H9 (cell line): ENCODE measurements around the gene SCRN2. TPM values are rescaled to one million over a fixed set of nuclear protein-coding genes. Genes with fewer than 3 reads are reported as not detected.

ENCODE experiments used
- DNase-seq: peaks from one replicate; pipeline ENCODE4 v3.0.0-alpha.2; 2017
- H2AFZ ChIP-seq: one replicate; pipeline ENCODE4 v1.6.1; 2013; ENCODE audit warnings: mild to moderate bottlenecking, low read length, control low read depth, moderate library complexity
- H2AK5ac ChIP-seq: 2 replicates; pipeline ENCODE4 v1.6.1; 2013; ENCODE audit warnings: low read length, control low read depth, mixed read lengths; ENCODE audit not compliant: insufficient read length
- H2BK120ac ChIP-seq: one replicate; pipeline ENCODE4 v1.6.1; 2013; ENCODE audit warnings: low read depth, mild to moderate bottlenecking, low read length, control low read depth, inconsistent platforms; ENCODE audit not compliant: poor library complexity, severe bottlenecking
- H2BK12ac ChIP-seq: 2 replicates; pipeline ENCODE4 v1.6.1; 2013; ENCODE audit warnings: low read length, control low read depth, mixed read lengths, low read depth; ENCODE audit not compliant: insufficient read length
- H2BK15ac ChIP-seq: 2 replicates; pipeline ENCODE4 v1.6.1; 2013; ENCODE audit warnings: low read depth, low read length, control low read depth
- H2BK20ac ChIP-seq: one replicate; pipeline ENCODE4 v1.6.1; 2013; ENCODE audit warnings: low read depth, mild to moderate bottlenecking, low read length, control low read depth, inconsistent platforms; ENCODE audit not compliant: poor library complexity, severe bottlenecking
- H2BK5ac ChIP-seq: 2 replicates; pipeline ENCODE4 v1.6.1; 2013; ENCODE audit warnings: low read length, control low read depth, mixed read lengths; ENCODE audit not compliant: insufficient read length
- H3K14ac ChIP-seq: 2 replicates; pipeline ENCODE4 v1.6.1; 2013; ENCODE audit warnings: low read length, control low read depth; ENCODE audit not compliant: insufficient read depth
- H3K18ac ChIP-seq: 2 replicates; pipeline ENCODE4 v1.6.1; 2013; ENCODE audit warnings: low read depth, mild to moderate bottlenecking, mixed read lengths, low read length, control low read depth; ENCODE audit not compliant: insufficient read length
- H3K23ac ChIP-seq: 2 replicates; pipeline ENCODE4 v1.6.1; 2013; ENCODE audit warnings: low read length, control low read depth, mixed read lengths, low read depth; ENCODE audit not compliant: insufficient read length
- H3K23me2 ChIP-seq: 2 replicates; pipeline ENCODE4 v1.6.1; 2013; ENCODE audit warnings: low read depth, mild to moderate bottlenecking, mixed read lengths, low read length, control low read depth; ENCODE audit not compliant: insufficient read length, poor library complexity, severe bottlenecking
- H3K27ac ChIP-seq: 2 replicates; pipeline ENCODE4 v1.5.1; 2013; ENCODE audit warnings: low read length, control low read depth, mixed read lengths, low read depth; ENCODE audit not compliant: insufficient read length
- H3K27me3 ChIP-seq: 2 replicates; pipeline ENCODE4 v1.6.1; 2013; ENCODE audit warnings: low read length, control low read depth, inconsistent platforms; ENCODE audit not compliant: insufficient read depth
- H3K4ac ChIP-seq: 2 replicates; pipeline ENCODE4 v1.6.1; 2013; ENCODE audit warnings: low read depth, mild to moderate bottlenecking, control low read depth, inconsistent platforms, low read length, moderate library complexity
- H3K4me1 ChIP-seq: 2 replicates; pipeline ENCODE4 v1.6.1; 2013; ENCODE audit warnings: low read length, control low read depth, inconsistent platforms; ENCODE audit not compliant: insufficient read depth
- H3K4me2 ChIP-seq: 2 replicates; pipeline ENCODE4 v1.6.1; 2013; ENCODE audit warnings: low read length, control low read depth, mixed read lengths; ENCODE audit not compliant: insufficient read length, insufficient read depth
- H3K56ac ChIP-seq: 2 replicates; pipeline ENCODE4 v1.6.1; 2013; ENCODE audit warnings: low read depth, mild to moderate bottlenecking, mixed read lengths, low read length, control low read depth; ENCODE audit not compliant: insufficient read length
- H3K79me1 ChIP-seq: 2 replicates; pipeline ENCODE4 v1.6.1; 2013; ENCODE audit warnings: low read depth, mild to moderate bottlenecking, moderate library complexity, low read length, control low read depth, inconsistent platforms; ENCODE audit not compliant: insufficient read depth, poor library complexity, severe bottlenecking
- H3K79me2 ChIP-seq: 2 replicates; pipeline ENCODE4 v1.6.1; 2013; ENCODE audit warnings: low read length, control low read depth, inconsistent platforms; ENCODE audit not compliant: insufficient read depth
- H3K9ac ChIP-seq: 2 replicates; pipeline ENCODE4 v1.6.1; 2013; ENCODE audit warnings: low read length, control low read depth, mixed read lengths; ENCODE audit not compliant: insufficient read length; ENCODE audit errors: extremely low read depth
- H3K9me3 ChIP-seq: one replicate; pipeline ENCODE4 v1.6.1; 2013; ENCODE audit warnings: low read depth, low read length, inconsistent platforms; ENCODE audit not compliant: control insufficient read depth
- H3T11ph ChIP-seq: one replicate; pipeline ENCODE4 v1.6.1; 2013; ENCODE audit warnings: mild to moderate bottlenecking, low read length, control low read depth, inconsistent platforms
- H4K20me1 ChIP-seq: one replicate; pipeline ENCODE4 v1.6.1; 2013; ENCODE audit not compliant: control insufficient read depth, insufficient read length, insufficient read depth
- H4K5ac ChIP-seq: 2 replicates; pipeline ENCODE4 v1.6.1; 2013; ENCODE audit warnings: low read depth, mild to moderate bottlenecking, mixed read lengths, low read length, control low read depth; ENCODE audit not compliant: insufficient read length
- H4K8ac ChIP-seq: replicated peaks from 2 replicates; pipeline ENCODE4 v1.6.1; 2013; ENCODE audit warnings: low read length, control low read depth, mixed read lengths, low read depth; ENCODE audit not compliant: insufficient read length
- H4K91ac ChIP-seq: 2 replicates; pipeline ENCODE4 v1.6.1; 2013; ENCODE audit warnings: low read depth, mild to moderate bottlenecking, moderate library complexity, mixed read lengths, low read length, control low read depth; ENCODE audit not compliant: insufficient read length
- H3K27ac Mint-ChIP-seq, 3 experiments: 2 replicates in 2 of 3; 3 replicates in 1 of 3; pipeline ENCODE4 v1.8.0; 2020 to 2021; ENCODE audit warnings: mixed read lengths in 3 of 3, mild to moderate bottlenecking in 1 of 3, moderate library complexity in 1 of 3
- H3K27me3 Mint-ChIP-seq: 2 replicates; pipeline ENCODE4 v1.8.0; 2021; ENCODE audit warnings: low read depth, mild to moderate bottlenecking, moderate library complexity, mixed read lengths
- H3K36me3 Mint-ChIP-seq, 3 experiments: 2 replicates in 2 of 3; 3 replicates in 1 of 3; pipeline ENCODE4 v1.8.0; 2020 to 2021; ENCODE audit warnings: low read depth in 3 of 3, mixed read lengths in 3 of 3; ENCODE audit not compliant: insufficient read depth in 1 of 3
- H3K4me1 Mint-ChIP-seq, 2 experiments: 2 replicates each; pipeline ENCODE4 v1.8.0; 2020; ENCODE audit warnings: mixed read lengths in 2 of 2
- H3K4me3 Mint-ChIP-seq, 2 experiments: 2 replicates in 1 of 2; 3 replicates in 1 of 2; pipeline ENCODE4 v1.8.0; 2020 to 2021; ENCODE audit warnings: mild to moderate bottlenecking in 2 of 2, mixed read lengths in 2 of 2, moderate library complexity in 1 of 2
- H3K9me3 Mint-ChIP-seq, 2 experiments: 2 replicates in 1 of 2; 3 replicates in 1 of 2; pipeline ENCODE4 v1.8.0; 2020; ENCODE audit warnings: mild to moderate bottlenecking in 2 of 2, mixed read lengths in 2 of 2, moderate library complexity in 1 of 2
- CTCF ChIP-seq: fragments of 200-600 bp; sonication (generic); conservative IDR thresholded peaks from 3 replicates; pipeline ENCODE4 v1.8.0; 2021; ENCODE audit warnings: antibody characterized with exemption, mild to moderate bottlenecking
- WGBS: extraction: QIAGEN DNeasy Blood & Tissue Kit; methylation state at CpG from one replicate; pipeline ENCODE4 v1.1.7; 2013; ENCODE audit warnings: missing lambda C conversion rate, low lambda C conversion rate, mixed read lengths; ENCODE audit not compliant: insufficient read length; ENCODE audit errors: extremely low coverage; 5-methylcytosine and 5-hydroxymethylcytosine counted together
- total RNA-seq: library from RNA; stranded (reverse); gene quantifications from 2 replicates; pipeline ENCODE4 v1.2.1, GENCODE V29; 2021

The SCRN2 gene
- total RNA-seq, 1 experiment from 2014 or later, result 34.0 TPM

DNA sequence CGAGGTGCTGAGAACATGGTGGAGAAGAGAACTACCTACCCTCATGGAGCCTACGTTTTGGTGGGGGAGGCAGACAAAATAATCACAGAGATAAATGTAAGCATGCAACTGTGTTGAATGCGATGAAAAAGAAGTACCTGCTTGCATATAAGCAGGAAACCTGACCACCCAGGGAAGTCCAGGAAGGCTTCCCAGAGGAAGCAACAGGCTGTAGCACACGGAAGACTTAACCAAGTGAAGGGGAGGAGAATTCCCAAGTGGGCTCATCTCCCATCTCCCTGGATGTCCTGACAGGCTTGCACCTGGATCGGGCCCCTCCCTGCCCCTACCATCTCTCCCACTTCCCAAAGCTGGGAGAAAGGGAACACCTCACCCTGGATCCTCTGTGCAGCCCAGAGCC lies 2.0 kb downstream of the SCRN2 start:
- TF ChIP-seq CTCF, result no peak
- H4K91ac ChIP-seq, result no peak overlapping the region
- no peak overlapping the region for H3K56ac ChIP-seq
- H3K18ac ChIP-seq, result no peak overlapping the region
- no peaks in the 10 kb centered on the region for H3K27me3 ChIP-seq
- no peak overlapping the region for H3K27ac Mint-ChIP-seq
- H2BK12ac ChIP-seq, result no peak overlapping the region
- H2BK5ac ChIP-seq, result no peak overlapping the region
- H3K4me2 ChIP-seq, result no peak overlapping the region
- H2BK20ac ChIP-seq, result no peak overlapping the region
- H2AFZ ChIP-seq, result no peak overlapping the region
- peaks cover 0 to 20% (median 13%) of the 10 kb centered on the region in 3 experiments; a peak in 6 of 7 replicates for H3K36me3 Mint-ChIP-seq
- H4K5ac ChIP-seq, result no peak overlapping the region
- H2AK5ac ChIP-seq, result no peak overlapping the region
- no peak overlapping the region for H2BK120ac ChIP-seq
- H3K23me2 ChIP-seq, result peaks cover 3% of the 10 kb centered on the region
- H3K27ac ChIP-seq, result no peak overlapping the region
- H3K4me1 ChIP-seq, result no peaks in the 10 kb centered on the region; the same call in 1 of the 2 replicates
- no peaks in the 10 kb centered on the region for H3K79me1 ChIP-seq
- H2BK15ac ChIP-seq, result no peak overlapping the region
- H3K79me2 ChIP-seq, result no peaks in the 10 kb centered on the region; the same call in 1 of the 2 replicates
- H3K23ac ChIP-seq, result no peak overlapping the region
- H3K14ac ChIP-seq, result no peak overlapping the region
- H3K27me3 Mint-ChIP-seq, result peaks cover 4% of the 10 kb centered on the region; the same call in 1 of the 2 replicates
- H3K9ac ChIP-seq, result no peak overlapping the region
- H3K9me3 ChIP-seq, result no peaks in the 10 kb centered on the region
- H4K20me1 ChIP-seq, result no peaks in the 10 kb centered on the region
- no peaks in the 10 kb centered on the region; a peak in 1 of 5 replicates for H3K9me3 Mint-ChIP-seq
- H4K8ac ChIP-seq, result no peak overlapping the region
- H3K4ac ChIP-seq, result no peak overlapping the region
- H3K4me1 Mint-ChIP-seq, result peaks cover 17 to 27% of the 10 kb centered on the region in 2 experiments
- WGBS, result no CpG with 5 or more reads among the region's 5 CpGs
- DNase-seq, result no peak
- H3T11ph ChIP-seq, result no peak overlapping the region
- no peak overlapping the region for H3K4me3 Mint-ChIP-seq
